ENCODE data around the gene PTGIS. TPM values are rescaled to one million over a fixed set of nuclear protein-coding genes. Genes with fewer than 3 reads are reported as not detected.

PTGIS gene
- total and polyA plus RNA-seq, 2 of the 4 experiments (the other 2 are of a cell fraction) = 1.6 to 2.6 TPM

DNA sequence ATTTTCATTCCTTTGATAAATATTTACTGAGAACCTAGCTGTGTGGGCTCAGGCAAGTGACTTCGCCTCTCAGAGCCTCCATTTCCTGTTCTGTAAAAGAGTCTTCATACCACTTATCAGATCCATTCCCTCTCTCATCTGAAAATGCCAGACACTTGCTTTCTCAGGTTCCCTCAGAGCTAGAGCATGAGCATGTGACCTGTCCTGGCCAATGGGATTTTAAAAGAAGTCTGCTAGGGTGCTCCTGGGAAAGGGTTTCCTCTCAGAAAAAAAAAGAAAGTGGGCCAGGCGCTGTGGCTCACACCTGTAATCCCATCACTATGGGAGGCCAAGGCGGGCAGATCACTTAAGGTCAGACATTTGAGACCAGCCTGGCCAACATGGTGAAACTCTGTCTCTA is 90.7 kb downstream of the PTGIS start:
- no peak overlapping the region for H2AFZ ChIP-seq (replicated peaks; ENCODE audit: low read length, poor library complexity)
- no peak for TF ChIP-seq NFE2L2 (IDR thresholded peaks at IDR 0.05; ENCODE audit: low read depth, low read length)
- TF ChIP-seq CEBPB (IDR thresholded peaks at IDR 0.05; ENCODE audit: low read depth, low read length) = no peak
- TF ChIP-seq MXI1 (IDR thresholded peaks at IDR 0.05; ENCODE audit: borderline replicate concordance, low read depth, low read length) = no peak
- TF ChIP-seq RCOR1 (IDR thresholded peaks at IDR 0.05; ENCODE audit: insufficient replicate concordance, low read length) = no peak
- TF ChIP-seq CTCF (conservative IDR thresholded peaks at IDR 0.05; ENCODE audit: low read depth, low read length) = no peak
- TF ChIP-seq, protein P1, sequence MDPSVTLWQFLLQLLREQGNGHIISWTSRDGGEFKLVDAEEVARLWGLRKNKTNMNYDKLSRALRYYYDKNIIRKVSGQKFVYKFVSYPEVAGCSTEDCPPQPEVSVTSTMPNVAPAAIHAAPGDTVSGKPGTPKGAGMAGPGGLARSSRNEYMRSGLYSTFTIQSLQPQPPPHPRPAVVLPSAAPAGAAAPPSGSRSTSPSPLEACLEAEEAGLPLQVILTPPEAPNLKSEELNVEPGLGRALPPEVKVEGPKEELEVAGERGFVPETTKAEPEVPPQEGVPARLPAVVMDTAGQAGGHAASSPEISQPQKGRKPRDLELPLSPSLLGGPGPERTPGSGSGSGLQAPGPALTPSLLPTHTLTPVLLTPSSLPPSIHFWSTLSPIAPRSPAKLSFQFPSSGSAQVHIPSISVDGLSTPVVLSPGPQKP (IDR thresholded peaks at IDR 0.05; ENCODE audit: borderline replicate concordance, low read depth, low read length) = no peak
- TF ChIP-seq USF2 (IDR thresholded peaks at IDR 0.05; ENCODE audit: low read depth, low read length) = no peak
- no peak for TF ChIP-seq SMC3 (IDR thresholded peaks at IDR 0.05; ENCODE audit: low read depth, low read length)
- TF ChIP-seq MAFK (IDR thresholded peaks at IDR 0.05; ENCODE audit: low read depth, low read length) = no peak
- TF ChIP-seq RFX5 (IDR thresholded peaks at IDR 0.05; ENCODE audit: low read depth, low read length) = no peak
- TF ChIP-seq FOS (IDR thresholded peaks at IDR 0.05; ENCODE audit: low read depth, low read length) = no peak
- TF ChIP-seq POLR2A (IDR thresholded peaks at IDR 0.05; ENCODE audit: low read depth, low read length) = no peak
- TF ChIP-seq CHD1 (IDR thresholded peaks at IDR 0.05; ENCODE audit: low read depth, low read length) = no peak
- TF ChIP-seq MAZ (IDR thresholded peaks at IDR 0.05; ENCODE audit: borderline replicate concordance, low read depth, low read length) = no peak
- TF ChIP-seq RAD21 (IDR thresholded peaks at IDR 0.05; ENCODE audit: low read length) = no peak
- TF ChIP-seq BHLHE40 (IDR thresholded peaks at IDR 0.05; ENCODE audit: low read depth, low read length) = no peak
- 0 out of 2 replicates have a peak, but pooled peaks cover 3% of the 10 kb centered on the region for H3K9me1 ChIP-seq (ENCODE audit: insufficient read depth, low read length)
- H4K91ac ChIP-seq (ENCODE audit: insufficient read depth, low read depth, low read length) = no peak overlapping the region
- intact Hi-C loops (cut with micrococcal nuclease) (no loop called here), in situ Hi-C loops (cut with MboI; ENCODE audit: low sequenced_read_pairs) (no loop called here), dilution Hi-C loops (cut with HindIII; ENCODE audit: low sequenced_read_pairs, unreplicated experiment) (no loop called here)
- BruUV-seq (replicated peaks) = no TSS peak
- no peak overlapping the region for H2BK5ac ChIP-seq (ENCODE audit: low read depth, low read length, poor library complexity, severe bottlenecking)
- H4K5ac ChIP-seq (ENCODE audit: low read depth, low read length) = no peak overlapping the region
- no peak overlapping the region for H3K4me2 ChIP-seq (ENCODE audit: low read depth, low read length)
- H2AK5ac ChIP-seq (ENCODE audit: low read depth, low read length) = no peak overlapping the region
- no peak overlapping the region for H3K18ac ChIP-seq (ENCODE audit: low read depth, low read length)
- H3K4ac ChIP-seq (ENCODE audit: low read depth, low read length) = no peak overlapping the region
- H3K9ac ChIP-seq (ENCODE audit: low read depth, low read length) = no peak overlapping the region
- no peaks in the 10 kb centered on the region for H3K79me1 ChIP-seq (ENCODE audit: low read depth in 1 of 2, low read length in 2 of 2)
- H3K14ac ChIP-seq (replicated peaks; ENCODE audit: low read depth, low read length) = no peak overlapping the region
- H2BK20ac ChIP-seq (ENCODE audit: low read depth, low read length) = no peak overlapping the region
- no peak overlapping the region for H3K4me3 ChIP-seq (ENCODE audit: insufficient read depth, low read depth, low read length)
- no CpG with 5 or more reads among the region's 3 CpGs for WGBS, 2 experiments (ENCODE audit: extremely low coverage in 2 of 2, insufficient read length in 1 of 2)
- H3K4me1 ChIP-seq (ENCODE audit: control insufficient read depth, insufficient read depth, low read length) = no peaks in the 10 kb centered on the region
- H4K8ac ChIP-seq (ENCODE audit: low read depth in 2 of 2, low read length in 2 of 2) = no peak overlapping the region
- no peak overlapping the region for H3K27ac ChIP-seq (ENCODE audit: insufficient read depth, low read length)
- H3K56ac ChIP-seq (ENCODE audit: extremely low read depth, insufficient read depth, low read length) = no peak overlapping the region
- ATAC-seq (ENCODE audit: low read depth) (no peak), DNase-seq (no peak)
- peaks cover 64% of the 10 kb centered on the region for H3K27me3 ChIP-seq (ENCODE audit: control insufficient read depth, insufficient read depth, low read length)
- ChIA-PET POLR2A (ENCODE audit: unreplicated experiment) (no interaction called here), CTCF (interaction anchor here (1.7 kb wide), 1 partner anchor 8 kb away, joined by 7 read pairs; no protein-coding TSS in a partner anchor)
- no peak overlapping the region for H3K23ac ChIP-seq (ENCODE audit: low read depth, low read length)
- no peak overlapping the region for H2AK9ac ChIP-seq (replicated peaks; ENCODE audit: low read depth, low read length, poor library complexity)
- H3K36me3 ChIP-seq (ENCODE audit: control insufficient read depth, insufficient read depth, low read length) = no peaks in the 10 kb centered on the region
- H2BK15ac ChIP-seq (ENCODE audit: low read depth, low read length) = no peak overlapping the region
- H3K9me3 ChIP-seq (ENCODE audit: control insufficient read depth, insufficient read depth, low read length) = 0 out of 2 replicates have a peak, but pooled peaks cover 2% of the 10 kb centered on the region
- H2BK120ac ChIP-seq (ENCODE audit: low read depth, low read length) = no peak overlapping the region
- 0 out of 2 replicates have a peak, but pooled peaks cover 6% of the 10 kb centered on the region for H4K20me1 ChIP-seq (ENCODE audit: insufficient read depth, low read length)
